Motor neuron (in vitro differentiated cells): ENCODE data around the gene OMA1. TPM values are rescaled to one million over a fixed set of nuclear protein-coding genes. Genes with fewer than 3 reads are reported as not detected.
A peak's percentile ranks its signal among the peaks of the same experiment; 100 is the strongest.
"Not testable (repeated sequence)": the region's sequence is repeated elsewhere in the genome, so short reads cannot be mapped to it uniquely, and the experiment has no call there.

Experiments
- ATAC-seq, 8 experiments: fragments of 200-7000 bp; cut with Tn5 transposase; replicated peaks in 6 of 8; 2 replicates each; pipeline ENCODE4 v1.8.0; 2021; ENCODE audit warnings: mild to moderate bottlenecking in 8 of 8, moderate library complexity in 8 of 8
- H3K27ac ChIP-seq, 2 donors: fragments of 250-450 bp; sonication (Bioruptor Pico); 2 replicates each; pipeline ENCODE4 v1.9.0; 2021; ENCODE audit warnings: antibody characterized with exemption in 2 of 2, mild to moderate bottlenecking in 2 of 2, moderate library complexity in 1 of 2
- H3K4me1 ChIP-seq, 2 donors: fragments of 250-450 bp; sonication (Bioruptor Pico); replicated peaks in 1 of 2; 2 replicates each; pipeline ENCODE4 v1.6.1; 2021; ENCODE audit warnings: antibody characterized with exemption in 2 of 2, mild to moderate bottlenecking in 2 of 2, moderate library complexity in 1 of 2
- H3K4me3 ChIP-seq, 5 donors: fragments of 250-450 bp; sonication (Bioruptor Pico); 2 replicates each; pipeline ENCODE4 v1.9.0; 2021; ENCODE audit warnings: antibody characterized with exemption in 5 of 5, mild to moderate bottlenecking in 5 of 5, moderate library complexity in 4 of 5
- WGBS, 10 experiments: fragments of 450-650 bp; shearing (Covaris generic); methylation state at CpG; one replicate each; pipeline ENCODE4 v1.0.0; 2022; 5-methylcytosine and 5-hydroxymethylcytosine counted together
- in situ Hi-C, 9 experiments: fragments of 400-800 bp; cut with MboI; loops; one replicate each; pipeline ENCODE4 v1.15.0; 2021; ENCODE audit warnings: low sequenced_read_pairs in 9 of 9, low pct_unique_long_range_greater_than_20kb in 2 of 9; ENCODE audit not compliant: unreplicated experiment in 9 of 9
- total RNA-seq, 8 experiments: library from RNA; unstranded; fragments of 300-600 nt; gene quantifications; 2 replicates each; pipeline versions ENCODE4 v1.2.3 to v1.2.4, GENCODE V29; 2022

Gene OMA1
- total RNA-seq, 8 experiments from 2014 or later, result 9.5 to 20.9 (median 12.0) TPM

- in situ Hi-C loops, result loop anchor here in 2 of 9 experiments (25.0 kb wide), 2 partner anchors 1260 to 1435 kb away; partner anchors contain the start of gene CYP2J2 (in 1 of the 2)
These were observed 44.0 kb downstream of the OMA1 start for GRCh38 chr1:58502519-58502918.

DNA sequence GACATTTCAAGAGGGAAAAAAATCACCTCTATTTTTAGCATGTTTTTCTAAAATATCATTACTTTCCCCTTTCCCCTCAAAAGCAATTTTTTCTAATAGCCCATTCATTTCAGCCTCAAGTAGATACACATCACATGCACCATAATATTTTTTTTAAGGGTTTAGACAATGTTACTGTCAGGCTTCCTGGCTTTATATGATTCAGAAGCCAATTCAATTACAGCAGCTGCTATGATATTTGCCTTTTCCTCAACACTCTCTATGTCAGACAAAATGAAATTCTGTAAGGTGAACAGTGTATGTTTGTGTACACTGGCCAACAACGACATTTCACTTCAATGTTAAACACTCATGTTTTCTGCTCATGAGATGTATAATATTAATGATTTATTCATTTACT, 46.5 kb downstream of the OMA1 start:
- 44 to 100% (median 78%) methylated on average over 1 of the region's 1 CpG; no CpG with 5 or more reads in 2 of the 10 experiments for WGBS, 10 experiments
- H3K27ac ChIP-seq, result no peak overlapping the region
- peaks cover 0 to 8% of the 10 kb centered on the region in 2 donors for H3K4me1 ChIP-seq
- ATAC-seq, result peak in 5 of 8 experiments; percentile 55 to 87 (median 67)
- in situ Hi-C loops, result loop anchor here in 2 of 9 experiments (25.0 kb wide), 2 partner anchors 1262 to 1437 kb away; partner anchors contain the start of gene CYP2J2 (in 1 of the 2)
- no peak overlapping the region for H3K4me3 ChIP-seq

More at GRCh38 chr1:58502519-58502918, 44.0 kb downstream of the OMA1 start:
- H3K27ac ChIP-seq, result no peak overlapping the region
- ATAC-seq, result no peak
- no peak overlapping the region for H3K4me3 ChIP-seq
- H3K4me1 ChIP-seq, result peaks cover 0 to 8% of the 10 kb centered on the region in 2 donors

DNA sequence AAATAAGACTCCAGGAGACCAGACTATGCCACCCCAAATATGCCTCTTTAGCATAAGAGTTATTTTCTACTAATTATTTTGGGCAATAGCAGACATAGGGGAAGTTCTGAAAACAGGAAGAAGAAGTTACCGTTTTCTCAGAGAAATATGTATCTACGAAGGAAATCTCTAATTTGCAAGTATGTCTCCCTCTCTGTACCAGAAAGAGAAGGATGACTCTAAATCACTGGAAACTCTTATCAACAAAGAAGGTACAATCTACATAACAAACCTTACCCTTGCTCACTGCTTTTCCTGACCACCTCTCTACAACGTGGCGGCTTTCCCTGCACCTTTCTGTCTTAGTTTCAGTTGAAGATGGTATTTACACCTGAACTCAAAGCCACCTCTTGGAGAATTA, 49.0 kb downstream of the OMA1 start:
- no peak overlapping the region for H3K4me3 ChIP-seq
- WGBS, 10 experiments, result 54 to 100% (median 75%) methylated on average over 2 to 4 of the region's 4 CpGs
- in situ Hi-C loops, result no loop called here
- H3K4me1 ChIP-seq, result peaks cover 0 to 8% of the 10 kb centered on the region in 2 donors
- no peak for ATAC-seq
- no peak overlapping the region for H3K27ac ChIP-seq

- Histone ChIP-seq H3K4me1 (peaks cover 0 to 8% of the 10 kb centered on the region in 2 donors), H3K4me3 (no peak overlapping the region), H3K27ac (no peak overlapping the region)
- in situ Hi-C loops, result no loop called here
- ATAC-seq, result no peak
- WGBS, 10 experiments, result 72 to 97% (median 86%) methylated on average over 3 of the region's 3 CpGs
These were observed 50.5 kb downstream of the OMA1 start for GRCh38 chr1:58496042-58496441.

DNA sequence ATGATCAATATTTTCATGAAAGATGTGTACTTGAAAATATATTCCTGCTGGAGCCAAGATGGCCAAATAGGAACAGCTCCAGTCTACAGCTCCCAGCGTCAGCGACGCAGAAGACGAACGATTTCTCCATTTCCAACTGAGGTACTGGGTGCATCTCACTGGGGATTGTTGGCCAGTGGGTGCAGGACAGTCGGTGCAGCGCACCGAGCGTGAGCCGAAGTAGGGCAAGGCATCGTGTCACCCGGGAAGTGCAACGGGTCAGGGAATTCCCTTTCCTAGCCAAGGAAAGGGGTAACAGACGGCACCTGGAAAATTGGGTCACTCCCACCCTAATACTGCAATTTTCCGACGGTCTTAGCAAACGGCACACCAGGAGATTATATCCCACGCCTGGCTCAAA, 57.6 kb downstream of the OMA1 start:
- WGBS, 10 experiments, result 87 to 100% (median 96%) methylated on average over 3 to 14 of the region's 18 CpGs; no CpG with 5 or more reads in 4 of the 10 experiments
- H3K27ac ChIP-seq, H3K4me1 ChIP-seq, in situ Hi-C loops, H3K4me3 ChIP-seq, ATAC-seq: not testable (repeated sequence)

DNA sequence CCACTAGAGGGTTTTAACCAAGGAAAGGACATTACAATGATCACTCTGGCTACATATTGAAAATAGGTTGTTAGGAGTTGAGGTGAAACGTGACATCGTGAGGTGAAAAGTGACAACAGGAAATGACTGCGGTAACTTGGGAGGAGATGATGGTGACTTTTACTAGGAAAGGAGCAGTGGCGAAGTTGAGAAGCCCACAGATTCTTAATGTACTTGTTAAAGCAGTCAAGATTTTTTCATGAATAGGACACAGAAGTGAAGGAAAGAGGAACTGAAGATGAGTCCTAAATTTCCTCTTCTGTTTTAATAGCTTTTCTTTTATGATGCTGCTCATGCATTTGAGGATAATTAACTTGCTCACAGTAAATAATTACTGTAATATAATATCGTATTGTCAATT, 59.5 kb downstream of the OMA1 start:
- Histone ChIP-seq H3K4me1 (no peaks in the 10 kb centered on the region), H3K27ac (no peak overlapping the region), H3K4me3 (no peak overlapping the region)
- 89 to 100% (median 98%) methylated on average over 1 to 5 of the region's 5 CpGs; no CpG with 5 or more reads in 1 of the 10 experiments for WGBS, 10 experiments
- in situ Hi-C loops, result no loop called here
- no peak for ATAC-seq

GRCh38 chr1:58481962-58482361, 64.6 kb downstream of the OMA1 start:
- no peak for ATAC-seq
- in situ Hi-C loops, result no loop called here
- 63 to 100% (median 90%) methylated on average over 1 to 2 of the region's 2 CpGs for WGBS, 10 experiments

DNA sequence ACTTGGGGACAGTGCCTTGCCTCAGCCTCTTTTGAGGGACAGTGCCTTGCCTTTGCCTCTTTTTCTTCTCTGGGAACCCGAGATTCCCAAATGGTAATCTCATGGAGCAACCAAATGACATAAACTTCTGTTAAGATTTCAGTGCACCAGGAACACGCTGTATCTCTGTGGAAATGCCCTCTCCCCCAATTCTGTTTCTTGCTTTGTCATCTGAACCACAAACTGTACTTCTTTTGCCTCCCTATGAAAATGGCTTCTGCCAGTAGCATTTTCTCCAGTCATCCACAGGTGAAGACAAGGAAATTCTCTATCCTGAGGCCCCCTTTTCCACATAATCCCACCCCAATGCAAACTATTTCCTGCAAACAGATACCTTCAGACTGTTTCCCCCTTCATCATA, 66.3 kb downstream of the OMA1 start:
- no peak for ATAC-seq
- 57 to 100% (median 85%) methylated on average over 1 to 2 of the region's 2 CpGs; no CpG with 5 or more reads in 1 of the 10 experiments for WGBS, 10 experiments
- in situ Hi-C loops, result no loop called here
- no peaks in the 10 kb centered on the region for H3K4me1 ChIP-seq
- H3K27ac ChIP-seq, result no peak overlapping the region
- H3K4me3 ChIP-seq, result no peak overlapping the region

More at GRCh38 chr1:58481962-58482361, 64.6 kb downstream of the OMA1 start:
- H3K27ac ChIP-seq, result no peak overlapping the region
- H3K4me1 ChIP-seq, result no peaks in the 10 kb centered on the region
- H3K4me3 ChIP-seq, result no peak overlapping the region

DNA sequence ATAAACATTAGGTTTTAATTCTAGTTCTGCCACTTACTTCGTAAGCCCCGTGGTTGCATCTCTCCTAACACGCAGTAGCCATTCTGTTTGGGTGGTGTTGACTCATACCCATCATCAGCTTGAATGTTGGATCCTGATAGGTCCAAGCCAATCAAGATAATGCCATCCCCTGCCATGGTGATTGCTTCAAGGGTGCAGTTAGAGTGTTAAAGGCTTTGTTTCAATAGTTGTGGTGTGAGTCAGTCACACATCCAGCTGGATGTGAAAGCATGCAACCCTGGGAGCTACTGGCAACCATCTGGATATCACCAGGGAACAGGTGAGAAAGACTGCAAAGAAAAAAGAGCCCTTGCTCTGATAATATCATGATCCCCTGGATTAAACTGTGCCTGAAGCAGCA, 69.1 kb downstream of the OMA1 start:
- ATAC-seq, result no peak
- in situ Hi-C loops, result no loop called here
- no peak overlapping the region for H3K4me3 ChIP-seq
- WGBS, 10 experiments, result 50 to 100% (median 93%) methylated on average over 2 to 3 of the region's 3 CpGs; no CpG with 5 or more reads in 2 of the 10 experiments
- H3K4me1 ChIP-seq, result no peaks in the 10 kb centered on the region
- H3K27ac ChIP-seq, result no peak overlapping the region

GRCh38 chr1:58476179-58476578, 70.3 kb downstream of the OMA1 start:
- no peak for ATAC-seq
- no peak overlapping the region for H3K4me3 ChIP-seq
- H3K27ac ChIP-seq, result no peak overlapping the region
- no peaks in the 10 kb centered on the region for H3K4me1 ChIP-seq
- in situ Hi-C loops, result no loop called here
- WGBS, 10 experiments, result 57 to 100% (median 85%) methylated on average over 1 to 3 of the region's 3 CpGs; no CpG with 5 or more reads in 2 of the 10 experiments

DNA sequence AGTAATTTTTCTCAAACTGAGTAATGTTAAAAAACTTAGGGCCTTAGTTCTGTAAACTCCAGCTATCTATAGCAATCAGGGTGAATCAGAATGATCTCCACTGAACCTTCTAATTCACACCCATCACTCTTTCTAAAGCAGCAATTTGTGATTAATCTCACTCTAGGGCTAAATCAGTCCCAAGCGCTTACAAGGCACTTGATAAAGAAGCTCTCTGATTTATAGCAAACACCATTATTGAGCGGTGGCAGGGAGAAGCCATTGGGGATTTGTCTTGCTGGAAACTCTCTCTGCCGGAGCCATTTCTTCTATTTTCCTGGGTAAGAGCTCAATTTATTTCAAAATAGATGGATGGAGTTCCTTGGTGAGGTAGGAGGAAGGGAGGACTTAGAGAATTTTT, 77.0 kb downstream of the OMA1 start:
- WGBS, 10 experiments, result 17 to 100% (median 39%) methylated on average over 1 to 3 of the region's 3 CpGs; no CpG with 5 or more reads in 2 of the 10 experiments
- ATAC-seq, result peak in 5 of 8 experiments; percentile 57 to 81 (median 79)
- H3K27ac ChIP-seq, result no peak overlapping the region
- H3K4me3 ChIP-seq, result no peak overlapping the region
- H3K4me1 ChIP-seq, result peaks cover 29 to 49% of the 10 kb centered on the region in 2 donors
- in situ Hi-C loops, result no loop called here

DNA sequence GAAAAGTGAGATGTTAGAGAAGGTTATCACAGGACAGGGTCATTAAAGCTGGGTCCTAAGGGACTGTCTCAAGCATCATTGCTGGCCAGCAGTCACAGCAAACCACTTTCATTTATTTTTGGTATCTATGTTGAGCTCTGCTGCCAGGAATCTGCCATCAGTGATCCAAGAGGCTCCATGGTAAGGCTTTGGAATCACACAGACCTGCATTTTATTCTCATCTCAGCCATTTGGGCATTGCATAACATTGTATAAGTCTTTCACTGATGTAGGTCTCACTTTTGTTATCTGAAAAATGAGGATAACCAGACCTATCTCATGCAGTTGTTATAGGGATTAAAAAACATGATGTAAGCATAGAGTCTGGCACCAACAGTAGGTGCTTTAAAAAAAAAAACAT, 77.5 kb downstream of the OMA1 start:
- ATAC-seq, result peak in 4 of 8 experiments; percentile 11 to 27 (median 19)
- in situ Hi-C loops, result no loop called here
- H3K27ac ChIP-seq, result no peak overlapping the region

DNA sequence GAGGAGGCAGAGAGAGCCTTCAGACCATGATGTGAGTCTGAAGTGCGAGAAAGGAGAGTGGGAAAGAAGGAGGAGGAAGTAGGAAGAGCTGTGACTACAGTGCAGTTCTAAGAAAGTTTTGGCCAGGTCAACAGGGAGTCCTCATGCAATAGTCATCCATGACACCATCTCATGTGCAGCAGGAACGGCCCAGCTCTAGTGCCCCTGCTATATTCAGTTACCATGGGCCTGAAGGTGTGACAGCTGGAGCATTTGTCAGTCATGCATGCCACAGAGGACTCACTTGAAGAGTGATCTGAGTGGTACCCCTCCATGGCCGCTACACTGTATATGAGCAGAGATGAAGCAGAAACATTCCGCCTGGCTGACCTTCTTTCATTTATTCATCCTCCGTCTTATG, 77.9 kb downstream of the OMA1 start:
- in situ Hi-C loops, result no loop called here
- no peak overlapping the region for H3K27ac ChIP-seq
- 34 to 100% (median 90%) methylated on average over 1 to 5 of the region's 5 CpGs; no CpG with 5 or more reads in 2 of the 10 experiments for WGBS, 10 experiments
- no peak for ATAC-seq
- no peak overlapping the region for H3K4me3 ChIP-seq
- H3K4me1 ChIP-seq, result peaks cover 29 to 50% of the 10 kb centered on the region in 2 donors

More for the DNA sequence above, 77.5 kb downstream of the OMA1 start:
- H3K4me1 ChIP-seq, result peaks cover 29 to 49% of the 10 kb centered on the region in 2 donors
- no peak overlapping the region for H3K4me3 ChIP-seq

DNA sequence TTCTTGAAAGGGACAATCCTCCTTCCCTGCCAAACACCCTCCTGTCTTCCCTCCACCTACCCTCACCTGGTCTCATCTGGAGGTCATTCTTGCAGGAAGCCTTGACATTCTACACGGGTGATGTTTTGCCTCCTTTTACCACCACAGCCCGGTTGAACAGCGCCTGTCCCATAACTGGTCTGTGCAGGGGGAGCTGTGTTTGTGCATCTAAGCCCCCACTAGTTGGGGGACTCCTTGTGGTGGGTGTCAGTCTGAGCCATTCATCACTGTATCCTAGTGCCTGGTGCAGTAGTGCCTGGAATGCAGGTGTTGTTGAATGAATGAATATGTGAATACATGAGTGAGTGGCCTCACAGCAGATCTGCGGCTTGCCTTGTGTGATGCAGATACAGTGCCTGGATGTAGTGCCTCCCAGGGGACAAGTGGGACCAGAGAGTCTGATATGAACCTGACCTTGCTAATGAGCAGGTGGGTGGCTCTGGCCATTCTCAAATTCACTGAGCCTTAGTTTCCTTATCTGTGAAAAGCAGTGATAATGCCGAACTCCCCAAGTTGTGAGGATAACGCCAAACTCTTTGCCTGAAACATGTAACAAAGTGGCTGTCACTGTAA, 79.8 kb downstream of the OMA1 start:
- ATAC-seq, result peak in 5 of 8 experiments; percentile 7 to 50 (median 25)

More for the DNA sequence above, 79.8 kb downstream of the OMA1 start:
- Histone ChIP-seq H3K4me3 (no peak overlapping the region), H3K27ac (peak overlapping the region in 1 of 2 donors; percentile 4), H3K4me1 (peaks cover 31 to 60% of the 10 kb centered on the region in 2 donors)
- 43 to 80% (median 60%) methylated on average over 1 to 6 of the region's 6 CpGs; no CpG with 5 or more reads in 1 of the 10 experiments for WGBS, 10 experiments
- in situ Hi-C loops, result no loop called here
